HG03108 (cell line): ENCODE data around the gene PPFIA3.

ENCODE experiments used
- ATAC-seq: cut with Tn5 transposase; IDR thresholded peaks from one replicate; pipeline ENCODE4 v1.9.1; 2021; ENCODE audit warnings: moderate library complexity; ENCODE audit not compliant: unreplicated experiment

PPFIA3 gene

GRCh38 chr19:49148784-49149651 is 29.7 kb downstream of the PPFIA3 start:
- ATAC-seq, result no peak

GRCh38 chr19:49149652-49150105 is 30.3 kb downstream of the PPFIA3 start:
- no peak for ATAC-seq

GRCh38 chr19:49150106-49150943 is 31.0 kb downstream of the PPFIA3 start:
- no peak for ATAC-seq

DNA sequence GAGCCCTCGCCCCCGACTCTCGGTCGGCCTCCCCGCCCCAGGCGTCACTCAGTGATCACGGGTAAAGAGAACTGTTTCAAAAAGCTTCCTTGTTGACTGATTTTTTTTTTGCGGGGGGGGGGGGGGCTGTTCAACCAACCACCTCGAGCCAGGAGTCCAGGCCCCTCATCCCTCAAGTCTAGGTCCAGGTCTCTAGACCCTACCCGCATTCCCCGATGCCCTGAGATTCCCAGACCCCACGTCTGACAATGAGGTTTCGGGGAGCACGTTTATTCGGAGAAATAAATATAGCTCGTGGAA is 31.6 kb downstream of the PPFIA3 start:
- no peak for ATAC-seq

DNA sequence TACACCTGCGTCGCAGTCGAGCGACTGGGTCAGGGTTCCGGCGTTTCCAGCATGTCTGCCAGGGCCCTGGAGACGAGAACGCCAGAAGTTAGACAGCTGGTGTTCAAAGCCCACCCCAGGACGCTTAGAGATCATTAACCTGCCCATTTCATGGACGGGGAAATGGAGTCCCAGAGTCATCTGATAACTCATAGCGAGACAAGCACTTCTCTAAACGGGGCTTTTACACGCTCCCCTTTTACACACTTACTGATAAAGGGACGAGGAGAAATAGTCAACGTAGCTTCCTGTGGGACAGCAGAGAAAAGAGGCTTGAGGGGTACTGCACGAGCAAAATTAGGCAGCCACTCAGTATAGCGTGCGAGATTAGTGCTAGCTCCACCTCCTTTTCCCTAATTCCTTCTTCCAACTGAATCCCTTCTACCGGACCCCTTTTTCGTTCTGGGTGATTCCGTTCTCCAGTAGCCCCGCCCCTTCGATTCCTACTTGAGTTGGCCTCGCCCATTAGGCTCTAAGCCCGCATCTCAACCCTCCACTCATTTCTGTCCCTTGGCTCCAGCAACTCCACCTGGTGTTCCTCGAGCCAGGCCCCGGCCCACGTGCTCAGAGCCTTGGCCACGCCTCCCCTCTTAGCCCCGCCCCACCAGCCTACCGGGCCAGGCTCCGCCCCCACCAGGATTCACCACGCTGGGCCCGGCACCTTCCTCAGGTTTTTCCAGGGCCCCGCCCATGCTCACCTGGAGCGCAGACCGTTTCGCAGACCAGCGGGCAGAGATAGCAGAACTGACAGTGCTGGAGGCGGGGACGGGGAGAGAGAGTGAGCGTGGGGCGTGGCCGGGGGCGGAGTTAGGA is 32.1 kb downstream of the PPFIA3 start:
- no peak for ATAC-seq

GRCh38 chr19:49152119-49152550 is 32.8 kb downstream of the PPFIA3 start:
- no peak for ATAC-seq

DNA sequence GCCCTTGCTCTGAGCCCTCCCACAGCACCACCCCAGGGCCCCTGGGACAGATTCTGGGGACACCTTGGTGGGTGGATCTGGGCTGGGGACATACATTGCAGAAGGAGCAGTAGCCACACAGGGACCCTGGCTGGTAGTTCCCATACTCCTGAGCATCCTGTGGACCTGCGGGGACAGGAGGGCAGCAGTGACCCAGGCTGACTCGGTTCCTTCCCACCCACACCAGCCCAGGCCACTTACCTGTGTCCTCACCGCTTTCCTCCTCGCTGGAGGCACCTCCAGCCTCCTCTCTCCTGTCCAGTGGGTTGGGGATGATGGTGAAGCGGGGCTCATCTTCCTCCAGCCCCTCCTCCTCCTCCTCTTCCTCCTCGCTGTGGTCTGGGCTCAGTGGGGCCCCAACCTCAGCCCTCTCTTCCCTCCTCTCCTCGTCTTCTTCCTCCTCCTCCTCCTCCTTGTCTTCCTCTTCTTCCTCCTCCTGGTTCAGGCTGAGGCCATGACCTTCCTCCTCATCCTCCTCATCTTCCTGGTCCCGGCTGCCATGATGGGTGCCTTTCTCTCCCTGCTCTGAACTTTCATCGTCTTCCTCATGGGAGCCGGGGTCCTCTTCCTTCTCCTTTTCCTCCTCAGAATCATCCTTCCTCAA is 33.9 kb downstream of the PPFIA3 start:
- ATAC-seq, result no peak

GRCh38 chr19:49154279-49154678 is 34.9 kb downstream of the PPFIA3 start:
- ATAC-seq, result no peak

GRCh38 chr19:49155005-49155819 is 35.9 kb downstream of the PPFIA3 start, which contains the start of gene HRC:
HRC (minus strand) TSS chr19:49155396; CDS start chr19:49155237, 159 bp downstream.
- ATAC-seq, result no peak

GRCh38 chr19:49155820-49156346 is 36.5 kb downstream of the PPFIA3 start:
- no peak for ATAC-seq

DNA sequence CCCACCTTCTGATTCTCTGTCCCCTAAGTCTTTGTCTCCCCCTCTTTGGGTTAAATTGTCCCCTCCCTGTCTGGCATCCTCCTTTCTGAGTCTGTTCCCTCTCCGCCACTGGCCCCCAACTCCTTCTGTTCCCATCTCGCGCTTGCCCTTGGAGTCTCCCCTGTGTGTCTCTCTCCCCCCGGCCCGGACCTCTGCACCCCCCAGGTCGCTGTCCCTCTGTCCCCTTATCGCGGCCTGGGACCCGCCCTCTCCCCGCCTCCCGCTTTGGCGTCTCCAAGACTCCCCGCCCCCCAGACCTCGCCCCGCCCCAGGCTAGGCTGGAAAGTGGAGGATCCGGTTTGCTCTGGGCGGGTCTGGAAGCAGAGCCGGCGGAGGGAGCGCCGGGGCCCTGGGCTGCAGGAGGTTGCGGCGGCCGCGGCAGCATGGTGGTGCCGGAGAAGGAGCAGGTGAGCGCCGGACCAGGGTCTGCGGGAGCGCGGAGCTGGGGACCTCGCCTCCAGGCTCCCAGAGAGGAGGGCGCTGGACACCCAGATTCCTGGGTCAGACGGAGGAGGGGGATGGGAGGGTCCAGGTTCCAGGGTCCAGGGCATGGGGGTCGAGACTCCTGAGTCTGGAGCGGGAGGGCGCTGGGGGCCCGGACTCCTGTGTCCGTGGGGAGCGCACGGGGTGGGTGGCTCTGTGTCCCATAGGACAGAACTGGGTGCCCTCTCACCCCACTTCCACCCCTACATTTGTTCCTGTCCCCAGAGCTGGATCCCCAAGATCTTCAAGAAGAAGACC is 38.3 kb downstream of the PPFIA3 start, which contains the start of gene TRPM4:
TRPM4 (plus strand) TSS at position 348 of the 780 bp plus-strand sequence; CDS start at position 423, 75 bp downstream.
- no peak for ATAC-seq

DNA sequence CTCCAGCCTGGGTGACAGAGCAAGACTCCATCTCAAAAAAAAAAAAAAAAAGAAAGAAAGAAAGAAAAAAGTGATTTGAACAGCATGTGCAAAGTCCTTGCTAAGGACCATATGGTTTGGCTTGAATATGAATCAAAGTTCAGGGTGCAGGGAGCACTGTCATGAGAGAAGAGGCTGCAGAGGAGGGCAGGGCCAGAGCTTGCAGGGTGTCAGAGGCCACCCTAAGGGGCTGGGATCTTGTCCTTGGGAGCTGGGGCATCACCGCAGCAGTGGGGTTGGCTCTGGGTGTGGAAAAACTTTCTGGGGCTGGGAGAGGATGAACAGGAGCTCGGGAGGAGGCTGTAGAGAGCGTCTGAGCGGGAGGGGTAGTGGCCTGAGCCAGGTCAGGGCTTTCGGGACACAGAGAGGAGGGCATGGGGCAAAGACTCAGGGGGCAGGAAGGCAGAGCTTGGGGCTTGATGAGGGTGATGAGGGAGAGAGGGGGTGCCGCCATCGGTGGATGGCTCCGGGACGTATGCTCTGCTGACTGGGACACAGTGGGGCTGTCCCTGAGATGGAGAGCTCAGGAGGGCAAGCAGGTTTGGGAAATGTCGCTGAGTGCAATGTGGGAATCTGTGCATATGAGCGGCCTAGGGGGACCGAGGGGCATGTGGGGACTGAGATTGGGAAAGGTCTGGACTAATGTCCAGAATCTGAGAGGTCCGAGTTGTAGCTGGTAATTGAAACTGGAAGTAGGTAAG is 41.3 kb downstream of the PPFIA3 start:
- ATAC-seq, result no peak

GRCh38 chr19:49161987-49162386 is 42.6 kb downstream of the PPFIA3 start:
- no peak for ATAC-seq

- no peak for ATAC-seq
Measured at GRCh38 chr19:49165111-49165750, 45.9 kb downstream of the PPFIA3 start.

DNA sequence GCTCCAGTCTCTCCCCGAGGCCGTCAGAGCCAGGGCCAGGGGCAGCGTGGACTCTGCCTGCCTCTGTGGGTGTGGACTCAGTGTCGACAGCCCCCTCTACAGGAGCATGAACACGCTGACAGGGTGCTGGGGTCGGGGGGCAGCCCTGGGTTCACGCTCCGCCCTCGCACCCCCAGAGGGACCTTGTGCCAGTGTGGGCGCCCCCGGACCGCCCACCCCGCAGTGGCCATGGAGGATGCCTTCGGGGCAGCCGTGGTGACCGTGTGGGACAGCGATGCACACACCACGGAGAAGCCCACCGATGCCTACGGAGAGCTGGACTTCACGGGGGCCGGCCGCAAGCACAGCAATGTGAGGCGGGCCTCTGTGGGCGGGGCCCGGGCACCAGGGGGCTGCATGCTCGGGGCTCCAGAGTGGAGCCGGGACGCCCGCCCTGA is 46.5 kb downstream of the PPFIA3 start:
- ATAC-seq, result no peak

GRCh38 chr19:49167857-49168409 is 48.6 kb downstream of the PPFIA3 start:
- no peak for ATAC-seq

DNA sequence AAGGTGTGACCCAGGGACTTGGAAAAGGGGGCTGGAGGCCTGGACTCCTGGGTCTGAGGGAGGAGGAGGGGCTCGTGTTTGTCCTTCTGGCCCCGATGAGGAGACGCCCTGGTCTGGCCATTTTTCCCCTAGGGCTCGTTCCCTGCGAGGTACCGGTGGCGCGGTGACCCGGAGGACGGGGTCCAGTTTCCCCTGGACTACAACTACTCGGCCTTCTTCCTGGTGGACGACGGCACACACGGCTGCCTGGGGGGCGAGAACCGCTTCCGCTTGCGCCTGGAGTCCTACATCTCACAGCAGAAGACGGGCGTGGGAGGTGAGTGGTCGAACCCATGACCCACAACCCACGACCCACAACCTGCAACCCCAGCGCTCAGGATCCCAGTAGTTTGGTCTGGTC is 49.1 kb downstream of the PPFIA3 start:
- ATAC-seq, result no peak
